Common myeloid progenitor, CD34-positive (primary cell): Measurements from ENCODE around the gene TTBK2.

Source experiments
- CTCF ChIA-PET: fragments of 350-600 bp; sonication (Branson Sonifier 250); formaldehyde crosslinking; loops from one replicate; lab custom pipeline; 2021; ENCODE audit warnings: antibody characterized with exemption; lab: Charles Lee
- POLR2A ChIA-PET: fragments of 350-600 bp; sonication (Branson Sonifier 250); formaldehyde crosslinking; loops from one replicate; lab custom pipeline; 2021; ENCODE audit warnings: antibody characterized with exemption; lab: Charles Lee
- DNase-seq, 3 donors: peaks; one replicate each; pipeline versions ENCODE4 v3.0.0 to v3.0.0-alpha.2; 2013
- H3K27ac ChIP-seq, 2 experiments: 1 replicate in 1 of 2; 2 replicates in 1 of 2; pipeline ENCODE4 v1.7.0; 2013; ENCODE audit warnings: inconsistent platforms in 2 of 2, low read length in 2 of 2, mild to moderate bottlenecking in 2 of 2, low read depth in 1 of 2, moderate library complexity in 1 of 2; ENCODE audit not compliant: severe bottlenecking in 2 of 2, insufficient read depth in 1 of 2, poor library complexity in 1 of 2
- H3K27me3 ChIP-seq, 5 experiments: replicated peaks in 2 of 5; 1 replicate in 3 of 5; 2 replicates in 2 of 5; pipeline versions ENCODE4 v1.6.1 to v1.7.0; 2013; ENCODE audit warnings: low read length in 4 of 5, mild to moderate bottlenecking in 2 of 5, moderate library complexity in 2 of 5, inconsistent platforms in 1 of 5; ENCODE audit not compliant: insufficient read depth in 5 of 5, control insufficient read depth in 4 of 5
- H3K36me3 ChIP-seq, 4 experiments: 1 replicate in 2 of 4; 2 replicates in 2 of 4; pipeline versions ENCODE4 v1.6.1 to v1.7.0; 2013; ENCODE audit warnings: low read length in 3 of 4, control low read depth in 1 of 4, mild to moderate bottlenecking in 1 of 4; ENCODE audit not compliant: control insufficient read depth in 4 of 4, insufficient read depth in 4 of 4
- H3K4me1 ChIP-seq, 4 experiments: 1 replicate in 3 of 4; 2 replicates in 1 of 4; pipeline versions ENCODE4 v1.6.1 to v1.7.1; 2013; ENCODE audit warnings: low read length in 3 of 4, mild to moderate bottlenecking in 3 of 4, control low read depth in 1 of 4, inconsistent platforms in 1 of 4, moderate library complexity in 1 of 4; ENCODE audit not compliant: control insufficient read depth in 4 of 4, insufficient read depth in 4 of 4; ENCODE audit errors: control extremely low read depth in 1 of 4
- H3K4me3 ChIP-seq, 7 experiments: 1 replicate in 4 of 7; 2 replicates in 3 of 7; pipeline versions ENCODE4 v1.5.1 to v1.7.0; 2013; ENCODE audit warnings: mild to moderate bottlenecking in 7 of 7, low read length in 6 of 7, moderate library complexity in 6 of 7, inconsistent platforms in 2 of 7, low read depth in 2 of 7, control low read depth in 1 of 7; ENCODE audit not compliant: insufficient read depth in 4 of 7, control insufficient read depth in 1 of 7; ENCODE audit errors: extremely low read depth in 1 of 7
- H3K9me3 ChIP-seq, 5 experiments: 1 replicate in 4 of 5; 2 replicates in 1 of 5; pipeline versions ENCODE4 v1.6.1 to v1.7.1; 2013; ENCODE audit warnings: low read length in 4 of 5, mild to moderate bottlenecking in 2 of 5, inconsistent platforms in 1 of 5, low read depth in 1 of 5, moderate library complexity in 1 of 5; ENCODE audit not compliant: control insufficient read depth in 4 of 5, insufficient read depth in 2 of 5; ENCODE audit errors: control extremely low read depth in 1 of 5
- WGBS: methylation state at CpG from one replicate; pipeline ENCODE4 v1.1.5; 2013; ENCODE audit not compliant: insufficient coverage; 5-methylcytosine and 5-hydroxymethylcytosine counted together

TTBK2 gene

GRCh38 chr15:42726114-42726513 is 194.5 kb downstream of the TTBK2 start:
- H3K27me3 ChIP-seq = no peaks in the 10 kb centered on the region
- no peaks in the 10 kb centered on the region for H3K9me3 ChIP-seq
- H3K4me1 ChIP-seq = no peaks in the 10 kb centered on the region
- DNase-seq = peak in 2 of 3 donors; percentile 5 to 7
- no peak overlapping the region for H3K27ac ChIP-seq
- ChIA-PET POLR2A (no interaction called here), CTCF (interaction anchor here (0.8 to 1.4 kb wide), 3 partner anchors 9 to 20 kb away, joined by 3 to 6 read pairs (median 3); no protein-coding TSS in a partner anchor)
- WGBS = 93% methylated on average over 11 of the region's 11 CpGs
- no peak overlapping the region for H3K4me3 ChIP-seq
- peaks cover 6 to 97% (median 71%) of the 10 kb centered on the region in 4 experiments for H3K36me3 ChIP-seq

GRCh38 chr15:42725331-42725903 is 195.2 kb downstream of the TTBK2 start:
- POLR2A ChIA-PET = no interaction called here
- WGBS = 85% methylated on average over 5 of the region's 12 CpGs

GRCh38 chr15:42724276-42724675 is 196.3 kb downstream of the TTBK2 start:
- H3K9me3 ChIP-seq = no peaks in the 10 kb centered on the region
- no peak overlapping the region for H3K27ac ChIP-seq
- CTCF ChIA-PET = interaction anchor here (0.7 to 2.2 kb wide), 2 partner anchors 11 to 202 kb away, joined by 3 to 5 read pairs; no protein-coding TSS in a partner anchor
- no peak for DNase-seq
- H3K27me3 ChIP-seq = no peaks in the 10 kb centered on the region
- H3K4me3 ChIP-seq = no peak overlapping the region
- 98% methylated on average over 5 of the region's 6 CpGs for WGBS
- no peaks in the 10 kb centered on the region for H3K4me1 ChIP-seq
- H3K36me3 ChIP-seq = peaks cover 9 to 97% (median 66%) of the 10 kb centered on the region in 4 experiments
- POLR2A ChIA-PET = no interaction called here

More at GRCh38 chr15:42725331-42725903, 195.2 kb downstream of the TTBK2 start:
- DNase-seq = no peak
- Histone ChIP-seq H3K36me3 (peaks cover 6 to 97% (median 67%) of the 10 kb centered on the region in 4 experiments), H3K27me3 (no peaks in the 10 kb centered on the region), H3K4me1 (no peaks in the 10 kb centered on the region), H3K27ac (no peak overlapping the region), H3K9me3 (no peaks in the 10 kb centered on the region), H3K4me3 (no peak overlapping the region)
- CTCF ChIA-PET = interaction anchor here (0.8 to 1.4 kb wide), 3 partner anchors 10 to 19 kb away, joined by 3 to 6 read pairs (median 3); no protein-coding TSS in a partner anchor

GRCh38 chr15:42723068-42723467 is 197.5 kb downstream of the TTBK2 start:
- peak in 2 of 3 donors; percentile 9 to 11 for DNase-seq
- Histone ChIP-seq H3K36me3 (peaks cover 12 to 97% (median 65%) of the 10 kb centered on the region in 4 experiments), H3K4me1 (no peaks in the 10 kb centered on the region), H3K27ac (no peak overlapping the region), H3K27me3 (no peaks in the 10 kb centered on the region), H3K4me3 (no peak overlapping the region), H3K9me3 (no peaks in the 10 kb centered on the region)
- ChIA-PET CTCF (interaction anchor here (0.9 to 2.2 kb wide), 3 partner anchors 12 to 203 kb away, joined by 4 to 5 read pairs (median 5); no protein-coding TSS in a partner anchor), POLR2A (no interaction called here)
- 100% methylated on average over 2 of the region's 4 CpGs for WGBS

GRCh38 chr15:42721916-42722315 is 198.7 kb downstream of the TTBK2 start:
- ChIA-PET POLR2A (interaction anchor here (0.6 kb wide), 1 partner anchor 23 kb away, joined by 6 read pairs; no protein-coding TSS in a partner anchor), CTCF (interaction anchor here (0.9 kb wide), 2 partner anchors 8 to 14 kb away, joined by 3 read pairs; no protein-coding TSS in a partner anchor)
- whole genome bisulfite sequencing = 100% methylated on average over 1 of the region's 3 CpGs
- Histone ChIP-seq H3K9me3 (no peaks in the 10 kb centered on the region), H3K4me1 (no peaks in the 10 kb centered on the region), H3K27me3 (no peaks in the 10 kb centered on the region), H3K4me3 (no peak overlapping the region), H3K36me3 (peaks cover 13 to 96% (median 63%) of the 10 kb centered on the region in 4 experiments), H3K27ac (no peak overlapping the region)
- DNase-seq = no peak

DNA sequence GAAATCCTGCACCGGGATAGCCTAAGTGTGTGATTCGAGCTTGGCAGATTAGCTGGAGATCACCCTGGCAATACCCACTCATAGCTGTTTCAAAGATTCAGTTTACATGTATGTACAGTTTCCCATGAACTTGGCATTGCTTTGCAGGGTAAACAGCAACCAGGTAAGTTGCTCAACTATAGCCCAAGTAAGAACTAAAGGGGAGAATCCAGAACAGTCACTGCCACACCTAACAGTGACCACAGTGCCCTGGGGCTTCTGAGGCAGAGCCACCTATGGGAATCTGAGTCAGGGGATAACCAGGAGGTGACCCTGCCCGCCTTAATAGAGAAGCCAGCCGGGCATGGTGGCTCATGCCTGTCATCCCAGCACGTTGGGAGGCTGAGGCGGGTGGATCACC is 199.6 kb downstream of the TTBK2 start:
- Histone ChIP-seq H3K4me1 (no peaks in the 10 kb centered on the region), H3K4me3 (no peak overlapping the region), H3K36me3 (peaks cover 8 to 93% (median 62%) of the 10 kb centered on the region in 4 experiments), H3K27ac (no peak overlapping the region), H3K27me3 (no peaks in the 10 kb centered on the region), H3K9me3 (no peaks in the 10 kb centered on the region)
- CTCF ChIA-PET = no interaction called here
- no peak for DNase-seq
- POLR2A ChIA-PET = no interaction called here
- 90% methylated on average over 4 of the region's 6 CpGs for WGBS

- WGBS = 100% methylated on average over 2 of the region's 3 CpGs
- Histone ChIP-seq H3K4me1 (no peaks in the 10 kb centered on the region), H3K27me3 (no peaks in the 10 kb centered on the region), H3K36me3 (peaks cover 8 to 84% (median 58%) of the 10 kb centered on the region in 4 experiments), H3K4me3 (no peak overlapping the region), H3K27ac (no peak overlapping the region), H3K9me3 (no peaks in the 10 kb centered on the region)
- ChIA-PET CTCF (interaction anchor here (0.9 to 1.8 kb wide), 2 partner anchors 9 to 14 kb away, joined by 3 to 4 read pairs; no protein-coding TSS in a partner anchor), POLR2A (no interaction called here)
- DNase-seq = no peak
Observed at GRCh38 chr15:42720071-42720470, 200.5 kb downstream of the TTBK2 start.
